Mesenchymal stem cell (in vitro differentiated cells and primary cell): ENCODE results near the gene ACTN4.

Experiments
- DNase-seq: peaks from one replicate; pipeline ENCODE4 v3.0.0-alpha.2; 2013
- H2AFZ ChIP-seq: one replicate; pipeline ENCODE4 v1.6.1; 2013; ENCODE audit warnings: low read depth, mild to moderate bottlenecking, control low read depth, inconsistent platforms, low read length, moderate library complexity
- H2AK5ac ChIP-seq: 2 replicates; pipeline ENCODE4 v1.6.1; 2013; ENCODE audit warnings: low read length, moderate library complexity, mild to moderate bottlenecking, inconsistent platforms; ENCODE audit not compliant: severe bottlenecking
- H2BK120ac ChIP-seq: one replicate; pipeline ENCODE4 v1.6.1; 2013; ENCODE audit warnings: low read depth, mild to moderate bottlenecking, inconsistent platforms, low read length, moderate library complexity
- H2BK12ac ChIP-seq, 2 experiments: one replicate each; pipeline ENCODE4 v1.6.1; 2013; ENCODE audit warnings: inconsistent platforms in 2 of 2, low read length in 2 of 2, mild to moderate bottlenecking in 2 of 2, moderate library complexity in 2 of 2, control low read depth in 1 of 2
- H2BK15ac ChIP-seq: one replicate; pipeline ENCODE4 v1.6.1; 2013; ENCODE audit warnings: mild to moderate bottlenecking, low read depth, inconsistent platforms; ENCODE audit not compliant: poor library complexity, severe bottlenecking
- H2BK5ac ChIP-seq: 2 replicates; pipeline ENCODE4 v1.6.1; 2013; ENCODE audit warnings: low read depth, mild to moderate bottlenecking, low read length, control low read depth, inconsistent platforms; ENCODE audit not compliant: poor library complexity, severe bottlenecking
- H3K14ac ChIP-seq, 2 experiments: one replicate each; pipeline ENCODE4 v1.6.1; 2013; ENCODE audit warnings: inconsistent platforms in 2 of 2, low read length in 2 of 2, control low read depth in 1 of 2, mild to moderate bottlenecking in 1 of 2, moderate library complexity in 1 of 2
- H3K18ac ChIP-seq, 2 experiments: one replicate each; pipeline ENCODE4 v1.6.1; 2013; ENCODE audit warnings: inconsistent platforms in 2 of 2, low read length in 2 of 2, control low read depth in 1 of 2, low read depth in 1 of 2, mild to moderate bottlenecking in 1 of 2
- H3K23ac ChIP-seq, 2 experiments: one replicate each; pipeline ENCODE4 v1.6.1; 2013; ENCODE audit warnings: inconsistent platforms in 2 of 2, low read length in 2 of 2, mild to moderate bottlenecking in 2 of 2, moderate library complexity in 2 of 2, control low read depth in 1 of 2
- H3K27ac ChIP-seq: 2 replicates; pipeline ENCODE4 v1.5.1; 2013; ENCODE audit warnings: mild to moderate bottlenecking, moderate library complexity, low read length, control low read depth, inconsistent platforms; ENCODE audit not compliant: poor library complexity, severe bottlenecking
- H3K27me3 ChIP-seq, 2 experiments: 2 replicates each; pipeline versions ENCODE4 v1.6.1 to v1.7.0; 2013; ENCODE audit warnings: low read length in 2 of 2, mild to moderate bottlenecking in 2 of 2, moderate library complexity in 2 of 2, control low read depth in 1 of 2, inconsistent platforms in 1 of 2; ENCODE audit not compliant: control insufficient read depth in 1 of 2, insufficient read depth in 1 of 2
- H3K36me3 ChIP-seq, 2 experiments: 2 replicates each; pipeline versions ENCODE4 v1.6.1 to v1.7.0; 2013; ENCODE audit warnings: low read length in 2 of 2, control low read depth in 1 of 2, inconsistent platforms in 1 of 2, low read depth in 1 of 2, mild to moderate bottlenecking in 1 of 2; ENCODE audit not compliant: insufficient read depth in 2 of 2, control insufficient read depth in 1 of 2
- H3K4ac ChIP-seq, 2 experiments: one replicate each; pipeline ENCODE4 v1.6.1; 2013; ENCODE audit warnings: inconsistent platforms in 2 of 2, low read length in 2 of 2, mild to moderate bottlenecking in 2 of 2, moderate library complexity in 2 of 2, control low read depth in 1 of 2, low read depth in 1 of 2
- H3K4me1 ChIP-seq: 2 replicates; pipeline ENCODE4 v1.6.1; 2013; ENCODE audit warnings: low read depth, low read length, control low read depth; ENCODE audit not compliant: control insufficient read depth, insufficient read depth
- H3K4me2 ChIP-seq: 2 replicates; pipeline ENCODE4 v1.6.1; 2013; ENCODE audit warnings: low read length, mild to moderate bottlenecking, inconsistent platforms; ENCODE audit not compliant: poor library complexity, severe bottlenecking
- H3K4me3 ChIP-seq, 2 experiments: 2 replicates each; pipeline versions ENCODE4 v1.5.1 to v1.7.0; 2013; ENCODE audit warnings: low read length in 2 of 2, mild to moderate bottlenecking in 2 of 2, control low read depth in 1 of 2, low read depth in 1 of 2; ENCODE audit not compliant: insufficient read depth in 1 of 2
- H3K79me1 ChIP-seq: replicated peaks from 2 replicates; pipeline ENCODE4 v1.6.1; 2013; ENCODE audit warnings: mild to moderate bottlenecking, control low read depth, low read length, inconsistent platforms; ENCODE audit not compliant: poor library complexity, severe bottlenecking
- H3K9ac ChIP-seq: 2 replicates; pipeline ENCODE4 v1.7.0; 2013; ENCODE audit warnings: mild to moderate bottlenecking, low read length, moderate library complexity
- H3K9me3 ChIP-seq: 2 replicates; pipeline ENCODE4 v1.7.0; 2013; ENCODE audit warnings: mild to moderate bottlenecking, low read length; ENCODE audit not compliant: control insufficient read depth
- H4K8ac ChIP-seq: one replicate; pipeline ENCODE4 v1.6.1; 2013; ENCODE audit warnings: inconsistent platforms, mild to moderate bottlenecking, low read length, moderate library complexity
- H4K91ac ChIP-seq: one replicate; pipeline ENCODE4 v1.6.1; 2013; ENCODE audit warnings: mild to moderate bottlenecking, low read length, inconsistent platforms
- WGBS: methylation state at CpG from one replicate; pipeline ENCODE4 v1.1.7; 2013; ENCODE audit warnings: mixed read lengths; 5-methylcytosine and 5-hydroxymethylcytosine counted together

ACTN4 gene

DNA sequence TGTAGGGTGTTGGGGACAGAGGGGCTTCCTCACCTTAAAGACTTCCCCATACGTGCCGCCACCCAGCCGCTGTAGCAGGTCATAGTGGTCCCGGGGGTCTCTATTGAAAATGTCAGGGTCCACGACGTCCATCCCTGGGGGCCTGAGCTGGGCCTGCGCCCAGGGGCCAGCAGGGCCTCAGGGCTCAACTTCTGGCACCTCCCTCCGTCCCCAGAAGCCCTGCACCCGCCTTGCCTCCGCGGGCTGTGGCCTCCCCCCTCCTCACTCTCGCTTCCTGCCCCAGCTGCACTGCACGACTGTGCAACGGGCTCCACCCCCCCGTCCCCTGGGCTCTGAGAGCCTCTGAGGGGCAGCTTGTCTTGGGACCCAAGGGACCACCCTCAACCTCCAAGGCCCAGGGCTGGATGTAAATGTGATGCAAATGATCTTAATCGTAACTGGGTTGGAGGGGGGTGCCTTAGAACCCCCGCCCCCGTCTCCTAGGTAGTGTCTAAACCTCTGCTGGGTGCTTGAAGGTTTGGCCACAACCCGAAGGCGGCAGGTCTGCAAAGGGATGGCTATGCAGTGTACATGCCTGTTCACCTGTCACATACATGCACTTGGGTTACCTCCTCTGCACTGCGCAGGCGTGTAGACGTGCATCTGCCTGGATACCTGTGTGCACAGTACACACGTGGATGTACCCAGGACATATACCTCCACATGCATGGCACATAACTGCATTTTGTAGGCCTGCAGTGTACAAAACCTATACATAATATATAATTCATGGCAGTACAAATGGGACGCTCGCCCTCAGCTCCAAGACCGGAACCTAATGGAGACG lies 29.5 kb upstream of the ACTN4 start, which contains the start of gene MAP4K1:
Gene MAP4K1 (minus strand): TSS at position 190 of the 826 bp plus-strand sequence. CDS start 58 bp downstream, at position 132.
- Histone ChIP-seq H2BK5ac (no peak within 1 kb of the TSS), H2BK15ac (no peak within 1 kb of the TSS), H3K4me2 (peak within 1 kb of the TSS; percentile 75), H3K36me3 (peaks cover 19 to 28% of the 10 kb centered on the region in 2 experiments), H3K18ac (peak within 1 kb of the TSS; percentile 56 to 72), H3K9ac (peak within 1 kb of the TSS; percentile 85), H3K4ac (peak within 1 kb of the TSS; percentile 5 to 81), H2AK5ac (no peak within 1 kb of the TSS), H3K79me1 (peaks cover 15% of the 10 kb centered on the region), H3K23ac (no peak within 1 kb of the TSS), H3K27me3 (no peaks in the 10 kb centered on the region), H4K91ac (peak within 1 kb of the TSS; percentile 70), H3K9me3 (no peaks in the 10 kb centered on the region), H2BK120ac (no peak within 1 kb of the TSS), H2BK12ac (no peak within 1 kb of the TSS), H3K27ac (peak within 1 kb of the TSS; percentile 13), H4K8ac (peak within 1 kb of the TSS; percentile 73), H3K4me1 (peaks cover 17% of the 10 kb centered on the region), H3K14ac (peak within 1 kb of the TSS in 1 of 2 experiments; percentile 53), H3K4me3 (peak within 1 kb of the TSS; percentile 59 to 94), H2AFZ (peak within 1 kb of the TSS; percentile 66)
- 76% methylated on average over 25 of the region's 28 CpGs for WGBS
- no peak for DNase-seq

DNA sequence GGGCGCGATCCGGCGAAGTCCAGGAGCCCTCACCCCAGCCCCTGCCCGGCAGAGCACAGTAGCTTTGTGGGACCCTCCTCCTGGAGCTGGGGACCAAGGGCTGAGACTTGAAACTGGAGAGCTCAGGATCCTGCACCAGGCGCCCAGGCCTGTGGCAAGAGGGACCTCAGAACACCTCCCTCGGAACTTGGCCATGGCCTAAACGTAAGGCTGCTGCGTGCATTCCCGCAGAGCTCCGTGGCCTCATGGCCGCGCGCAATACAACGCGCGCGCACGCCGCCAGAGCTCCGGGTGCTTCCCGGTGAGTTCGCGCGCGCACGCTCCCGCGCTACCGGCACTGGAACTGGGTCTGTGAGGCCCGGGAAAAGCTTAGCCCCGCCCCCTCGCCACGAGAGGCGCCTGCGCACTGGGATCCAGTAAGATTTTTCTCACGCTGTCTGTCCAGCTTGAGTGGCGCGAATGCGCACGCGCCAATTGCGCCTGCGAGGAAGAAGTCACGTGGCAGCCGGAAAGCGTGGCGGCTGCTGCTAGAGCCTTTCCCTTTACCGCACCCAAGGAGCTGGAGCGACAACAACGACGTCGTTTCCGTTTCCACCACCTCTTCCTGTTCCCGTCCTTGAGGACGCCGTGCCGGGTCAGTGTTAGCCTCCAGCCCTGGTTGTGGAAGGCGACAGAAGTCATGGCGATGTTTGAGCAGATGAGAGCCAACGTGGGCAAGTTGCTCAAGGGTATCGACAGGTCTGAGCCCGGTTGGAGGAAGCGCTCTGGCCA lies 28.7 kb upstream of the ACTN4 start, which contains the start of gene EIF3K:
Gene EIF3K (plus strand): TSS at position 599 of the 771 bp plus-strand sequence. CDS start 81 bp downstream, at position 680.
- peaks cover 18% of the 10 kb centered on the region for H3K79me1 ChIP-seq
- H3K23ac ChIP-seq = no peak within 1 kb of the TSS
- H3K9me3 ChIP-seq = no peaks in the 10 kb centered on the region
- no peaks in the 10 kb centered on the region for H3K27me3 ChIP-seq
- peaks cover 23 to 31% of the 10 kb centered on the region in 2 experiments for H3K36me3 ChIP-seq
- peak within 1 kb of the TSS; percentile 66 for H2AFZ ChIP-seq
- no peak within 1 kb of the TSS for H2BK5ac ChIP-seq
- H3K27ac ChIP-seq = peak within 1 kb of the TSS; percentile 60
- H2BK15ac ChIP-seq = no peak within 1 kb of the TSS
- peak within 1 kb of the TSS; percentile 94 to 97 for H3K4me3 ChIP-seq
- peak within 1 kb of the TSS; percentile 75 for H3K4me2 ChIP-seq
- peak within 1 kb of the TSS in 1 of 2 experiments; percentile 53 for H3K14ac ChIP-seq
- peak within 1 kb of the TSS; percentile 92 for H4K8ac ChIP-seq
- H4K91ac ChIP-seq = peak within 1 kb of the TSS; percentile 70
- H2BK12ac ChIP-seq = peak within 1 kb of the TSS in 1 of 2 experiments; percentile 7
- DNase-seq = peak; percentile 99
- peaks cover 17% of the 10 kb centered on the region for H3K4me1 ChIP-seq
- peak within 1 kb of the TSS; percentile 71 for H2BK120ac ChIP-seq
- H3K4ac ChIP-seq = peak within 1 kb of the TSS; percentile 81 to 94
- H2AK5ac ChIP-seq = peak within 1 kb of the TSS; percentile 30
- H3K18ac ChIP-seq = peak within 1 kb of the TSS; percentile 81 to 92
- H3K9ac ChIP-seq = peak within 1 kb of the TSS; percentile 96
- 3% methylated on average over 64 of the region's 64 CpGs for whole genome bisulfite sequencing

DNA sequence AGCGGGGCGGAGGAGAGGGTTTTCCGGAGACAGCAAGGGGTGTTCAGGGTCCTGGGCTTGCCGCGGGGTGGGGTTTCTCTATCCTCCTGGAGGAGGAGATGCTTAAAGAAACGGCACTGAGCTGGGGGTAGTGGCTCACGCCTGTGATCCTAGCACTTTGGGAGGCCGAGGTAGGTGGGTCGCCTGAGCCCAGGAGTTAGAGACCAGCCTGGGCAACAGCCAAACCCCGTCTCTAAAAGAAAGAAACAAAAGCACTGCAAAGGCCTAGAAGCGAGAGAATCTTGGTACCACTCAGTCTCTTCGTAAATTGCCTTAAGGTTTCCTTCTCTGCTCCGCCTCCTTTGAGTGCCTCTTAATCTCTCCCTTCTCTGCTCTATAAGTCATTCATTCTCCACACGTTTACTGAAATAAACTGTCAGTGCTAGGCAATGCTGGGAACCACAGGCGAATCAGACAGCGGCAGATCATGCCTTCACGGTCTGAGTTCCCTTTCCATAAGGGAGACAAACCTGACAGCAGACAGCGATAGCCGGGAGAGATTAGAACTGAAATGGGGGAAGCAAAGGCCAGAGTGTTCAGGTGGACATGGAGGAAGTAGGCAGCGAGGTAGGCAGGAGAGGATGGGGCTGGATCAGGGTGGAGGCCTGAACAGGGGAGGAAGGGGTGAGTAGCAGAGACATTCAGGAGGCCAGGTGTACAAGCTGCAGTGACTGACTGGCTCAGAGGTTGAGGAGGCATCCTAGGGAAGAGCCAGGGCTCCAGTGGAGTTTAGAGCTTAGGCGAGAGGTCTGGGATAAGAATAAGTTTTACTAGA lies 27.9 kb upstream of the ACTN4 start:
- Histone ChIP-seq H3K4me1 (peaks cover 17% of the 10 kb centered on the region), H2AK5ac (peak overlapping the region; percentile 30), H3K27me3 (no peaks in the 10 kb centered on the region), H4K91ac (peak overlapping the region; percentile 64), H2BK120ac (peak overlapping the region; percentile 71), H3K23ac (no peak overlapping the region), H3K4me2 (peak overlapping the region; percentile 67), H2AFZ (peak overlapping the region; percentile 54), H3K9ac (peak overlapping the region; percentile 96), H3K4ac (peak overlapping the region; percentile 64 to 94), H3K27ac (peak overlapping the region; percentile 60), H3K14ac (no peak overlapping the region), H3K36me3 (peaks cover 31 to 39% of the 10 kb centered on the region in 2 experiments), H2BK12ac (peak overlapping the region in 1 of 2 experiments; percentile 7), H4K8ac (peak overlapping the region; percentile 92), H3K4me3 (peak overlapping the region; percentile 94 to 97), H3K18ac (peak overlapping the region; percentile 81 to 92), H3K9me3 (no peaks in the 10 kb centered on the region), H2BK5ac (no peak overlapping the region), H3K79me1 (peaks cover 21% of the 10 kb centered on the region), H2BK15ac (no peak overlapping the region)
- DNase-seq = no peak
- 22% methylated on average over 20 of the region's 21 CpGs for WGBS
